ENCODE measurements around the gene EDAR.

DNA sequence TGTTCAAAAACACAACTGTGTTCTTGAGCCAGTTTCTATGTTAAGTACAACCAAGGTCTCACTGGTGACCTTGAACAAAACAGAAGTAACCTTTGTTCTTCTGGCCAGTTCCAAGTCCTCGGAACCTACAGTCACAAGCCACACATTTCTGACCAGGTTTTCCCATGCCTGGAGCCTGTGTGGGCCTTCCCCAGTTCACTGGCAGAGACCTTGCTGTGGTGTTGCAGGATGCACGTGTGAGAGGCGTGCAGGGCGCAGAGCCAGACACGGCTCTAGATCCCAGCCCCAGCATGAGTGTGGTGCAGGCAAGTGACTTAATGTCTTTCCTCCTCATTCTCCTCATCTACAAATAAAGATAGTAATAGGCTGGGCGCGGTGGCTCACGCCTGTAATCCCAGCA, 25.5 kb upstream of the EDAR start:
- TF ChIP-seq CTCF (IDR thresholded peaks at IDR 0.05): no peak
- TF ChIP-seq ZFX (IDR thresholded peaks at IDR 0.05; ENCODE audit: borderline replicate concordance): no peak

All from 22Rv1 (cell line).